GM12801 (cell line): ENCODE data around the gene CHMP4B.

Experiments used
- CTCF ChIP-seq: IDR thresholded peaks from one replicate; pipeline ENCODE4 v1.5.1; 2011; ENCODE audit warnings: control low read depth; ENCODE audit not compliant: insufficient read length; ENCODE audit errors: extremely low read depth

Gene CHMP4B

GRCh38 chr20:33828967-33829560 is 17.9 kb downstream of the CHMP4B start:
- no peak for TF ChIP-seq CTCF

GRCh38 chr20:33829636-33830035 is 18.5 kb downstream of the CHMP4B start:
- no peak for TF ChIP-seq CTCF

- no peak for TF ChIP-seq CTCF
Observed at GRCh38 chr20:33830371-33830770, 19.2 kb downstream of the CHMP4B start.

- TF ChIP-seq CTCF = no peak
Observed at GRCh38 chr20:33832103-33832804, 21.1 kb downstream of the CHMP4B start.

GRCh38 chr20:33833333-33833732 is 22.2 kb downstream of the CHMP4B start:
- no peak for TF ChIP-seq CTCF

GRCh38 chr20:33835615-33836172 is 24.5 kb downstream of the CHMP4B start:
- TF ChIP-seq CTCF = no peak

GRCh38 chr20:33836277-33836676 is 25.1 kb downstream of the CHMP4B start:
- no peak for TF ChIP-seq CTCF
